Activated CD8-positive, alpha-beta memory T cell treated with anti-CD3 and anti-CD28 coated beads for 36 hours (primary cell): ENCODE measurements around the gene SERPINA4. TPM values are rescaled to one million over a fixed set of nuclear protein-coding genes. Genes with fewer than 3 reads are reported as not detected.
"Not testable (repeated sequence)": the region's sequence is repeated elsewhere in the genome, so short reads cannot be mapped to it uniquely, and the experiment has no call there.

Experiments used
- CTCF ChIA-PET: fragments of 350-600 bp; sonication (Branson Sonifier 250); formaldehyde crosslinking; loops from one replicate; lab custom pipeline; 2021; ENCODE audit warnings: antibody characterized with exemption; lab: Charles Lee
- POLR2A ChIA-PET: fragments of 350-600 bp; sonication (Branson Sonifier 250); formaldehyde crosslinking; loops from one replicate; lab custom pipeline; 2021; ENCODE audit warnings: antibody characterized with exemption; lab: Charles Lee
- total RNA-seq, 2 experiments: library from RNA; stranded (reverse); gene quantifications; one replicate each; pipeline ENCODE4 v1.2.3, GENCODE V29; 2021

The SERPINA4 gene
- total RNA-seq, 2 experiments from 2014 or later = not detected

DNA sequence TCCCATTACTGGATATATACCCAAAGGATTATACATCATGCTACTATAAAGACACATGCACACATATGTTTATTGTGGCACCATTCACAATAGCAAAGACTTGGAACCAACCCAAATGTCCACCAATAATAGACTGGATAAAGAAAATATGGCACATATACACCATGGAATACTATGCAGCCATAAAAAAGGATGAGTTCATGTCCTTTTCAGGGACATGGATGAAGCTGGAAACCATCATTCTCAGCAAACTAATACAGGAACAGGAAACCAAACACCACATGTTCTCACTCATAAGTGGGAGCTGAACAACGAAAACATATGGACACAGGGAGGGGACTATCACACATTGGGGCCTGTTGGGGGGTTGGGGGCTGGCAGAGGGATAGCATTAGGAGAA, 47.7 kb downstream of the SERPINA4 start:
- POLR2A ChIA-PET, CTCF ChIA-PET: not testable (repeated sequence)

DNA sequence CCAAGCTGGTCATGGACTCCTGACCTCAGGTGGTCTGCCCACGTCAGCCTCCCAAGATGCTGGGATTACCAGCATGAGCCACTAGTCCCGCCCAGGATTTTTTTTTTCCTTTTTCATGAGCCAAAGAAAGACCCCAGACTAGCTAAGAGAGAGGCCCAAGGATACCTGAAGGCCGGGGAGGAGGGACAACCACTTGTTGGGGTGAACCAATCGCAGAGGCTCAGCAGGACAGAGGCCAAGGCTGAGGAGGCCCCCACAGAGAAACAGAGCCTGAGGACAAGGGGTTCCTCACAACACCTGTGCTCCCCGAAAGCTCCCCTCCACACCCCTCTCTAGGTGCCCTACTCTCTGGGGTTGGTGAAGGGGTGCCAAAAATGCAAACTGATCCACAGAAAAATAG, 49.9 kb downstream of the SERPINA4 start:
- ChIA-PET POLR2A (no interaction called here), CTCF (no interaction called here)

DNA sequence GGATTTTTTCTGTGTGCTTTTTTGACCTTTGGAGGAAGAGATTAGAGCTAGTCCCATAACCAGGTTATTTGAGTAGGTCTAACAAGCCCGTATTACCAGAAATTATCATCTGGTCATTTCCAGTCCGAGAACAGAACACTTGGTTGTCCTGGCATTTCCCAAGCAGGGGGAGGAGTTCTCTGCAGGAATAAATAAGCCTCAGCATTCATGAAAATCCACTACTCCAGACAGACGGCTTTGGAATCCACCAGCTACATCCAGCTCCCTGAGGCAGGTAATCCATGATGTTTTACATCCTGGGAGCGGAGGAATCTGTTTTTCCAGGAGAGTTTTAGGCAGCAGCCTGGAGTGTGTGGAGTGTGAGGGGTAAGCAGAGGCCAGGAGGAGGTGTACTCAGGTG, 50.9 kb downstream of the SERPINA4 start, which contains the start of gene SERPINA3:
SERPINA3 (plus strand) TSS at position 218 of the 400 bp plus-strand sequence. CDS start 2,051 bp downstream, outside the sequence.
- POLR2A ChIA-PET = no interaction called here

DNA sequence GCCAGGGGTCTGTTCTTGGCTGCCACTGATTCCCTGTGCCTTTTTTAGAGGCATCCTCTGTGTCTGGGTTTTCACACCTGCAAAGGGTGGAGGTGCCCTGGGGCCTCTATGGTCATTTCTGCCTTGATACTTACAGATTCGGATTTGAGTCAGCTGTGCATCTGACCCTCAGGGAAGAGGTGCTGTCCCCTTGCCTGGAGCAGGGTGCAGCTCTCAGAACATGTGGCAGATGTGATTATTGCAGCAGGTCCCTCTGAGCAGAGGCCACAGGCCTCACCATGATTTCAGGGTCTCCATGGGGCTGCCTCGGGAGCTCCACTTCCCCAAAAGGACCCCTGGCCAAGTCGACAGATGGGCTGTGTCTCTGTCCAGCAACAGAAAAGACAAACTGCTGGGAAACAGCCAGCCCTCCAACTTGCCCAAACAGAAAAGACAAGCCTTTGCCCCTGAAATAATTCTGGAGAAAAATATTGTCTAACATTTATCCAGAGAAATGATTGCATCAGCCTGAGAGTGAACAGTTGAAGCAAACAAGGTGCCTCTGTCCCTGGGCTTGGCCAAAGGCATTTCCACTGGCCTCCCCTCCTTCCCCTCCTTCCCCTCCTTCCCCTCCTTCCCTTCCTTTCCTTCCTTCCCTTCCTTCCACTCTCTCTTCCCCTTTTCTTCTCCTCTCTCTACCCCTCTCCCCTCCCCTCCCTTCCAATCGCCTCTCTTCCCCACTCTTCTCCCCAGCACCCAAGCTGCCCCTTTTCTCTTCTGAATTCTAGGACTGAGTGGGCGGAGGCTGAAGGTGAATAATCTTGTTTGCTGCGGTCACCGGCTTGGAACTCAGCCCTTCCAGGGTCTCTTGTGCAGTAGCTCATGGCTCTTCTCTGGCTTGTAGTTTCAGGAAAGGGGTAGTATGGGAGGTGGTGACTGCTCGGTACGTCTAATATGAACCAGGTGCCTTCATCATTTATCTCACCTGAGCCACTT, 51.6 kb downstream of the SERPINA4 start:
- POLR2A ChIA-PET = no interaction called here
- CTCF ChIA-PET = no interaction called here

More for the DNA sequence above, 50.9 kb downstream of the SERPINA4 start, which contains the start of gene SERPINA3:
- CTCF ChIA-PET = no interaction called here

DNA sequence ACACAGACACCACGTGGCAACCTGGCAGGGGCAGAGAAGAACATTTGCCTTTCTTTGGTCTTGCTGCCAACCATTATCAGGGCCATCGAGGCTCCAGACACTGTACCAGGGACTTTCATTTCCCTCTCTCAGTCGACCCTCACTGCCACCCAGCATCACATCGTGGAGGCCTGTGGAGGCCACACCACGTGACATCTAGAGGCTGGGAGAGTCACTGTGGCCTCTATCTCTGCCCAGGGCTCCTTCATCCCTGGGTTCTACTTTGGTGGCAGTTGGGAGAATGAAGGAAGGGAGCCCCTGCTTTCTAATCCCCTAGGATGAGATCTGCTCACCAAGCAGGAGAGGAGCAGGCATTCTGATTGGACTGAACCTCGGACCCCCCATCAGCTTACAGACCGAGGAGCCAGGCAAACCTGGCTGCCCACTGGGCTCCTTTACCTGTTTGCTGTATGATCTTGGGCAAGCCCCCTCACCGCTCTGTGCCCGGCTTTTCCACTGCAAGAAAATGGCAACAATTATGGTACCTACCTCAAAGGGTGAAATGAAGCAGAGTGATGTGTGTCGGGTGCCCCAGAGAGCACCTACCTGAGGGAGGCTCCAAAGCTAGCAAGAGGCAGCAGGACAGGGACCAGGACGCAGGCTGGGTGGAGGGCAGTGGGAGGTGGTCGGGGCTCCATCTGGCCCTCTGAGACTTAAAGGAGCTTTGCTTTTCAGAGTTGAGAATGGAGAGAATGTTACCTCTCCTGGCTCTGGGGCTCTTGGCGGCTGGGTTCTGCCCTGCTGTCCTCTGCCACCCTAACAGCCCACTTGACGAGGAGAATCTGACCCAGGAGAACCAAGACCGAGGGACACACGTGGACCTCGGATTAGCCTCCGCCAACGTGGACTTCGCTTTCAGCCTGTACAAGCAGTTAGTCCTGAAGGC, 52.7 kb downstream of the SERPINA4 start:
- POLR2A ChIA-PET = no interaction called here

DNA sequence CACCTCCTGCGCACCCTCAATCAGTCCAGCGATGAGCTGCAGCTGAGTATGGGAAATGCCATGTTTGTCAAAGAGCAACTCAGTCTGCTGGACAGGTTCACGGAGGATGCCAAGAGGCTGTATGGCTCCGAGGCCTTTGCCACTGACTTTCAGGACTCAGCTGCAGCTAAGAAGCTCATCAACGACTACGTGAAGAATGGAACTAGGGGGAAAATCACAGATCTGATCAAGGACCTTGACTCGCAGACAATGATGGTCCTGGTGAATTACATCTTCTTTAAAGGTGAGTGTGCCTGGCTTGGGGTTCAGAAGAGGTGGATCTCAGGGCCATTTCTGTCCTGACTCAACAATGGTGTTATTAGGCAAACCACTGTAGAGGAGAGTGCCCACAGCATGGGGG, 53.6 kb downstream of the SERPINA4 start:
- POLR2A ChIA-PET = no interaction called here
- CTCF ChIA-PET = no interaction called here

More for the DNA sequence above, 52.7 kb downstream of the SERPINA4 start:
- CTCF ChIA-PET = no interaction called here

DNA sequence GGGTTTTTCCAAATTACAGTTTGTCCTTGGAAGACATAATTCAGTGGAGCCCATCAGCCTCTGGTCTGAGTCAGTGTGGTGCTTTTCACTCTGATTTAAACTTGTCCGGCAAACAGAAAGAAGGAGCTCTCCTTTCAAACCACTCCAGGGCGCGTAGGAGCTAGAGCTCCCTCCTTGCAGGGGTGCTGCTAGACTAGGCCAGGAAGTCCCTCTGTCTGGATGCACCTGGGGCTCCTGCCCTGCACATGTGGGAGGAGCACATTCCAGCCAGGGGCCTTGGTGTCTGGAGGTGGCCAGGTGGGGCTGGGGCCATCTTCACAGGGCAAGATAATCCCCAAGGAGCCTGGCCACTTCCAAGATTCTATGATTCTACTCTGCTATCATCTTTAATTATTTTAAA, 54.0 kb downstream of the SERPINA4 start:
- POLR2A ChIA-PET = no interaction called here

DNA sequence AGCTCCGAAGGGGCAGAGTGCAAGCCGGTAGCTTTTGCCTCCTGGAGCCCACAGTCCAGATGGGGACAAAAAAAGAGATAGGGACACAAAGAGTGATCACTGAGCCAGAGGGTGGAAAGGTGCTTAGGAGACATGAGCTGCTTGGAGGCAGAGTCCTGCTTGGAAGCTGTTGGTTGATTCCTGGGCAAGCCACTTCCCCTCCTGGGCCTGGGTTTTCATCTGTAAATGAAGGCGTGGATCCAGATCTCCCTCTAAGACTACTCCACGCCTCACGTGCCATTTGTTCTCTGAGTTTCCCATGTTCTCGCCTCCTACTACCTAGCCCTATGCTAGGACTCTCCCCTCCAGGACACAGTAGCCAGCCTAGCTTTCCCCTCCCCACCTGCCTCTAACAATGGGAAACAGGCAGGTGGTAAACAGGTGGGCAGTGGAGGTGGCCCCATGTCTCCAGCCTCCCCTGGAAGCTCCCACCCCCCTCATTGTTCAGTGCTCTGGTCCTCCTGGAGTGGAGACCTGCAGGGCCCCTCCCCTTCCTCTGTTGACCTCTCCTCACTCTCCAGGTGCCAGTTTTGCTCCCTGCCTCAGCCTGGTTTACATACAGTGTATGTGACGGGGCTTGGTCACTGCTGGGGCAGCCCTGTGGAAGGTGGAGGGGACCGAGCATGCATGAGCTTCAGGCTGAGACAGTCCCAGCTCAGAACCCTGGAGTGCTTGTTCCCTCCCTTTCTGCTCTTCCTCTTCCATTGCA, 54.8 kb downstream of the SERPINA4 start:
- ChIA-PET CTCF (no interaction called here), POLR2A (no interaction called here)

More for the DNA sequence above, 54.0 kb downstream of the SERPINA4 start:
- CTCF ChIA-PET = no interaction called here

DNA sequence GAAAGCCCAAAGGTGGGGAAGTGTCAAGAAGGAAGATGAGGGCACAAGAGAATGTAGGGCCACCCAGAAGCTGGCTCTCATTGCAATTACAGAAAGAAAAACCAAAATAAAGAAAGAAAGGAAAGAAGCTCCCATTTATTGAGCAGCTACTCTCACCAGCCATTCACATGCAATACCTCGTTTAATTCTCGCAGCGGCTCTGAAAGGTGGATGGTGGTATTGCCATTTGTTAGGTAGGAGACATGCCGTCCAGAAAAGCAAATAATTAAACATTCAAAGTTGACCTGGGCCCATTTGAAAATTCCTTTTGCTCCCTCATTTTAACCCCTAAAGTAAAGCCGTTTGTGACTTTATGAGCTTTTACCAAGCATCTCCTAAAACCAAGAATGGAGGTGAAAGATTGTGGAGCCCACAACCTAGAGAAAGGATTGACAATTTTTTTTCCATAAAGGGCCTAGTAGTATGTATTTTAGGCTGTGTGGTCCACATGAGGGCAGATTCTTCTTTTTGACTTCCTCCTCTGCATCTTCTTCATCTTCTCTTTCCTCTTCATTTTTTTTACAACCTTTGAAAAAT, 56.2 kb downstream of the SERPINA4 start:
- ChIA-PET CTCF (no interaction called here), POLR2A (no interaction called here)

DNA sequence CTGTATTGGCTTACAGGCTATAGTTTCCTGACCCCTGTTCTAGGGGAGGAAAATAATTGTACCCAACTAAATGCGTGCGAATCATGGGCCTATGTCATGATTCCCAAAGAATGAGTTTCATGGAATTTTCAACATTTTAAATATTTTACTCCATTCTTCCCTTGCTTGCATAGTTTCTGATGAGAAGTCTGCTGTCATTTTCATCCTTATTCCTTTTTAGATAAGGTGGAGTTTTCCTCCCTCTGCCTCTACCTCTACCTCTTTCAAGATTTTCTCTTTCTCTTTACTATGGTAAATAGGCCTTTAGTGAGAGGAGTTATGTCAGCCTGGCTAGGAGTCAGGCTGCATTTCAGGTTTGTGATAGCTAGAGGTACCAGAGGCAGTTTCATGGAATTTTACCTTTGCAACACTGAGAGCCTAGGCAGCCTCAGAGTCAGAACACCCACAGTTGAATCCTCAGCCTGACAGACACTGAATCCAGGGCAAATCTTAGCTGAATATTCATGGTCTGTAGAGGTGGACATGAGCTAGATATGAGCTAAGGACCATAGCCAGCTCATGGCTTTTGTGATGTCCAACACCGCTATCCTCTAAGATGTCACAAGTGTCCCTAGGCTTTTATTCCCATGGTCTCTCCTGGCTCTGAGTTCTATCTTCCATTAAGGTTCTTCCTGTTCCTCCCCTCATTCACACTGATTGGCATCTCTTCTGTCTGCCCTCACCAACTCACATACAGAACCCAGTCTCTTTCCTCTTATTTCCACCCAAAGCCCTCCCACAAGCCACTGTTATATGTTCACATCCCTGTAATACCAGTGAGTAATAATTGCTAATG, 57.0 kb downstream of the SERPINA4 start:
- ChIA-PET CTCF (no interaction called here), POLR2A (no interaction called here)

DNA sequence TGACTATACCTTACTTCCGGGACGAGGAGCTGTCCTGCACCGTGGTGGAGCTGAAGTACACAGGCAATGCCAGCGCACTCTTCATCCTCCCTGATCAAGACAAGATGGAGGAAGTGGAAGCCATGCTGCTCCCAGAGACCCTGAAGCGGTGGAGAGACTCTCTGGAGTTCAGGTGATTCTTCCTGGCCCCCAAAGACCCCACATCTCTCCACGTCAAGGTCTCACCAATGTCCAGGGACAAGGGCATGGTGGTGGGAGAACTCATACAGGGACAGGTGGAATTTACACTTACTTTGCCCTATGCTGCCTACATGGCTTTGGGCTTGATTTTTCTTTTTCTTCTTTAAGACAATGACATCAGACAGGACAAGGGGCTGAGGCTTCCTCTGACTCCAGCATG, 58.1 kb downstream of the SERPINA4 start:
- POLR2A ChIA-PET = no interaction called here
- CTCF ChIA-PET = interaction anchor here (0.5 kb wide), 1 partner anchor 174 kb away, joined by 4 read pairs; no protein-coding TSS in a partner anchor

Other genes with a start within 250 kb of the SERPINA4 start
- gene SERPINA6, start 238.1 kb upstream of the SERPINA4 start, total RNA-seq = not detected
- not detected for gene SERPINA2, start 194.7 kb upstream of the SERPINA4 start, total RNA-seq
- gene SERPINA1, start 172.8 kb upstream of the SERPINA4 start, total RNA-seq = under 1 TPM; 0.27 to 0.55 TPM
- not detected for gene SERPINA11, start 108.6 kb upstream of the SERPINA4 start, total RNA-seq
- not detected for gene SERPINA9, start 85.2 kb upstream of the SERPINA4 start, total RNA-seq
- gene SERPINA12, start 52.0 kb upstream of the SERPINA4 start, total RNA-seq = not detected
- gene SERPINA5, start 20.0 kb downstream of the SERPINA4 start, total RNA-seq = not detected
- gene SERPINA3, start 50.9 kb downstream of the SERPINA4 start, total RNA-seq = not detected
- not detected for gene GSC, start 208.7 kb downstream of the SERPINA4 start, total RNA-seq